Measurements from ENCODE around the gene CLDN6. TPM values are rescaled to one million over a fixed set of nuclear protein-coding genes. Genes with fewer than 3 reads are reported as not detected.

Gene CLDN6
- total RNA-seq, 5 donors from 2014 or later (not counting 1 experiment from before 2014, with no cell fraction given): 0.30 to 1.1 (median 0.85) TPM; not detected in 2

- peaks cover 17 to 73% of the 10 kb centered on the region in 2 experiments for H3K4me1 ChIP-seq (ENCODE audit: control insufficient read depth in 1 of 2, extremely low read depth in 1 of 2, insufficient read depth in 2 of 2, low read length in 2 of 2)
- peaks cover 12 to 15% of the 10 kb centered on the region in 2 donors for H3K27me3 Mint-ChIP-seq
- WGBS (ENCODE audit: insufficient coverage): 96% methylated on average over 6 of the region's 8 CpGs
- DNase-seq (no peak), ATAC-seq (replicated peaks in 1 of 4) (no peak)
- CTCF ChIA-PET: no interaction called here
- no peak overlapping the region for H3K27ac ChIP-seq (ENCODE audit: low read length)
- peak overlapping the region in 1 of 3 donors; percentile 24 for H3K4me3 Mint-ChIP-seq
- no peak overlapping the region for H3K4me3 ChIP-seq (ENCODE audit: control insufficient read depth in 1 of 2, extremely low read depth in 1 of 2, low read length in 1 of 2)
- H3K27me3 ChIP-seq (replicated peaks in 1 of 2; ENCODE audit: control insufficient read depth in 2 of 2, extremely low read depth in 1 of 2, insufficient read depth in 2 of 2, low read length in 1 of 2): peaks cover 3 to 25% of the 10 kb centered on the region in 2 experiments
- peaks cover 15 to 26% of the 10 kb centered on the region in 2 donors for H3K36me3 ChIP-seq (ENCODE audit: control insufficient read depth in 2 of 2, extremely low read depth in 1 of 2, insufficient read depth in 1 of 2, low read length in 1 of 2)
- H3K9me3 Mint-ChIP-seq: no peaks in the 10 kb centered on the region
- H3K36me3 Mint-ChIP-seq: peaks cover 12% of the 10 kb centered on the region
- H3K27ac Mint-ChIP-seq: no peak overlapping the region
- POLR2A ChIA-PET: no interaction called here
- H3K9me3 ChIP-seq: no peaks in the 10 kb centered on the region
- peaks cover 49 to 59% (median 56%) of the 10 kb centered on the region in 3 donors for H3K4me1 Mint-ChIP-seq
These were observed 8.0 kb upstream of the CLDN6 start for GRCh38 chr16:3026003-3026378.

- H3K4me1 Mint-ChIP-seq: peaks cover 53 to 59% (median 56%) of the 10 kb centered on the region in 3 donors
- ATAC-seq (replicated peaks in 1 of 4) (no peak), DNase-seq (no peak)
- peaks cover 3 to 19% of the 10 kb centered on the region in 2 experiments for H3K27me3 ChIP-seq (replicated peaks in 1 of 2; ENCODE audit: control insufficient read depth in 2 of 2, extremely low read depth in 1 of 2, insufficient read depth in 2 of 2, low read length in 1 of 2)
- peaks cover 22 to 78% of the 10 kb centered on the region in 2 experiments for H3K4me1 ChIP-seq (ENCODE audit: control insufficient read depth in 1 of 2, extremely low read depth in 1 of 2, insufficient read depth in 2 of 2, low read length in 2 of 2)
- WGBS (ENCODE audit: insufficient coverage): 98% methylated on average over 14 of the region's 18 CpGs
- CTCF ChIA-PET: interaction anchor here (0.6 to 0.7 kb wide), 3 partner anchors 36 to 159 kb away, joined by 6 to 7 read pairs (median 7); no protein-coding TSS in a partner anchor
- peaks cover 15 to 26% of the 10 kb centered on the region in 2 donors for H3K36me3 ChIP-seq (ENCODE audit: control insufficient read depth in 2 of 2, extremely low read depth in 1 of 2, insufficient read depth in 1 of 2, low read length in 1 of 2)
- H3K36me3 Mint-ChIP-seq: peaks cover 12% of the 10 kb centered on the region
- H3K27ac Mint-ChIP-seq: no peak overlapping the region
- POLR2A ChIA-PET: interaction anchor here in 1 of 2 donors (0.6 kb wide), 1 partner anchor 1903 kb away, joined by 8 read pairs; no protein-coding TSS in a partner anchor
- no peak overlapping the region for H3K4me3 Mint-ChIP-seq
- H3K4me3 ChIP-seq (ENCODE audit: control insufficient read depth in 1 of 2, extremely low read depth in 1 of 2, low read length in 1 of 2): no peak overlapping the region
- H3K9me3 ChIP-seq: no peaks in the 10 kb centered on the region
- peaks cover 11 to 12% of the 10 kb centered on the region in 2 donors for H3K27me3 Mint-ChIP-seq
- no peaks in the 10 kb centered on the region for H3K9me3 Mint-ChIP-seq
- H3K27ac ChIP-seq (ENCODE audit: low read length): no peak overlapping the region
These were observed 7.3 kb upstream of the CLDN6 start for GRCh38 chr16:3025032-3026002.

- H3K27ac ChIP-seq (ENCODE audit: low read length): peak within 1 kb of the TSS; percentile 85
- peaks cover 21 to 76% of the 10 kb centered on the region in 2 experiments for H3K4me1 ChIP-seq (ENCODE audit: control insufficient read depth in 1 of 2, extremely low read depth in 1 of 2, insufficient read depth in 2 of 2, low read length in 2 of 2)
- H3K27ac Mint-ChIP-seq: peak within 1 kb of the TSS; percentile 96 to 99
- H3K4me3 ChIP-seq (ENCODE audit: control insufficient read depth in 1 of 2, extremely low read depth in 1 of 2, low read length in 1 of 2): peak within 1 kb of the TSS; percentile 72 to 76
- peaks cover 46 to 55% (median 48%) of the 10 kb centered on the region in 3 donors for H3K4me1 Mint-ChIP-seq
- peaks cover 15 to 26% of the 10 kb centered on the region in 2 donors for H3K36me3 ChIP-seq (ENCODE audit: control insufficient read depth in 2 of 2, extremely low read depth in 1 of 2, insufficient read depth in 1 of 2, low read length in 1 of 2)
- peaks cover 0 to 5% of the 10 kb centered on the region in 2 experiments for H3K27me3 ChIP-seq (replicated peaks in 1 of 2; ENCODE audit: control insufficient read depth in 2 of 2, extremely low read depth in 1 of 2, insufficient read depth in 2 of 2, low read length in 1 of 2)
- ChIA-PET POLR2A (interaction anchor here in 1 of 2 donors (0.5 to 0.6 kb wide), 2 partner anchors 220 to 1039 kb away, joined by 3 read pairs; no protein-coding TSS in a partner anchor), CTCF (interaction anchor here in 1 of 2 donors (0.5 to 1.0 kb wide), 4 partner anchors 20 to 148 kb away, joined by 3 to 7 read pairs (median 4); no protein-coding TSS in a partner anchor)
- ATAC-seq (replicated peaks in 1 of 4): peak; percentile 78 to 83 (median 82)
- DNase-seq: peak; percentile 90 to 98 (median 96)
- H3K9me3 ChIP-seq: no peaks in the 10 kb centered on the region
- H3K36me3 Mint-ChIP-seq: peaks cover 12% of the 10 kb centered on the region
- peaks cover 2 to 3% of the 10 kb centered on the region in 2 donors for H3K27me3 Mint-ChIP-seq
- no peaks in the 10 kb centered on the region for H3K9me3 Mint-ChIP-seq
- H3K4me3 Mint-ChIP-seq: peak within 1 kb of the TSS; percentile 80 to 91 (median 90)
- WGBS (ENCODE audit: insufficient coverage): 2% methylated on average over 56 of the region's 69 CpGs
These were observed 5.9 kb upstream of the CLDN6 start, which contains the start of the genes HCFC1R1 and THOC6 for GRCh38 chr16:3023669-3024478. HCFC1R1 (minus strand) TSS chr16:3023942; CDS start chr16:3023941, 1 bp downstream. THOC6 (plus strand) TSS chr16:3024035; CDS start chr16:3024327, 292 bp downstream.

GRCh38 chr16:3023415-3023668 is 5.4 kb upstream of the CLDN6 start:
- peaks cover 15 to 26% of the 10 kb centered on the region in 2 donors for H3K36me3 ChIP-seq (ENCODE audit: control insufficient read depth in 2 of 2, extremely low read depth in 1 of 2, insufficient read depth in 1 of 2, low read length in 1 of 2)
- Mint-ChIP-seq H3K27ac (peak overlapping the region; percentile 89 to 99), H3K36me3 (peaks cover 12% of the 10 kb centered on the region), H3K4me1 (peaks cover 44 to 56% (median 47%) of the 10 kb centered on the region in 3 donors), H3K9me3 (no peaks in the 10 kb centered on the region), H3K27me3 (peaks cover 0 to 2% of the 10 kb centered on the region in 2 donors), H3K4me3 (peak overlapping the region; percentile 80 to 91 (median 90))
- peaks cover 21 to 76% of the 10 kb centered on the region in 2 experiments for H3K4me1 ChIP-seq (ENCODE audit: control insufficient read depth in 1 of 2, extremely low read depth in 1 of 2, insufficient read depth in 2 of 2, low read length in 2 of 2)
- ChIA-PET CTCF (interaction anchor here in 1 of 2 donors (1.0 to 1.2 kb wide), 2 partner anchors 8 to 73 kb away, joined by 3 to 4 read pairs; no protein-coding TSS in a partner anchor), POLR2A (interaction anchor here in 1 of 2 donors (0.5 kb wide), 1 partner anchor 1040 kb away, joined by 3 read pairs; no protein-coding TSS in a partner anchor)
- peak overlapping the region; percentile 85 for H3K27ac ChIP-seq (ENCODE audit: low read length)
- ATAC-seq (replicated peaks in 1 of 4) (peak in 1 of 4 experiments; percentile 0), DNase-seq (peak in 4 of 35 experiments; percentile 20 to 44 (median 34))
- H3K4me3 ChIP-seq (ENCODE audit: control insufficient read depth in 1 of 2, extremely low read depth in 1 of 2, low read length in 1 of 2): peak overlapping the region; percentile 72 to 76
- WGBS (ENCODE audit: insufficient coverage): 54% methylated on average over 5 of the region's 6 CpGs
- H3K9me3 ChIP-seq: no peaks in the 10 kb centered on the region
- H3K27me3 ChIP-seq (replicated peaks in 1 of 2; ENCODE audit: control insufficient read depth in 2 of 2, extremely low read depth in 1 of 2, insufficient read depth in 2 of 2, low read length in 1 of 2): peaks cover 0 to 5% of the 10 kb centered on the region in 2 experiments

- H3K4me3 Mint-ChIP-seq: peak overlapping the region; percentile 80 to 91 (median 90)
- Histone ChIP-seq H3K4me1 (ENCODE audit: control insufficient read depth in 1 of 2, extremely low read depth in 1 of 2, insufficient read depth in 2 of 2, low read length in 2 of 2) (peaks cover 21 to 78% of the 10 kb centered on the region in 2 experiments), H3K9me3 (no peaks in the 10 kb centered on the region), H3K27ac (ENCODE audit: low read length) (peak overlapping the region; percentile 85), H3K4me3 (ENCODE audit: control insufficient read depth in 1 of 2, extremely low read depth in 1 of 2, low read length in 1 of 2) (peak overlapping the region; percentile 72 to 76), H3K27me3 (replicated peaks in 1 of 2; ENCODE audit: control insufficient read depth in 2 of 2, extremely low read depth in 1 of 2, insufficient read depth in 2 of 2, low read length in 1 of 2) (peaks cover 0 to 10% of the 10 kb centered on the region in 2 experiments), H3K36me3 (ENCODE audit: control insufficient read depth in 2 of 2, extremely low read depth in 1 of 2, insufficient read depth in 1 of 2, low read length in 1 of 2) (peaks cover 15 to 26% of the 10 kb centered on the region in 2 donors)
- H3K9me3 Mint-ChIP-seq: no peaks in the 10 kb centered on the region
- peak in 2 of 35 experiments; percentile 31 to 35 for DNase-seq
- H3K36me3 Mint-ChIP-seq: peaks cover 12% of the 10 kb centered on the region
- peak overlapping the region; percentile 89 to 99 for H3K27ac Mint-ChIP-seq
- ATAC-seq (replicated peaks in 1 of 4): no peak
- CTCF ChIA-PET: interaction anchor here (0.6 to 1.2 kb wide), 6 partner anchors 9 to 156 kb away, joined by 3 to 11 read pairs (median 4); no protein-coding TSS in a partner anchor
- H3K27me3 Mint-ChIP-seq: peaks cover 0 to 2% of the 10 kb centered on the region in 2 donors
- WGBS (ENCODE audit: insufficient coverage): 65% methylated on average over 6 of the region's 8 CpGs
- H3K4me1 Mint-ChIP-seq: peaks cover 39 to 57% (median 45%) of the 10 kb centered on the region in 3 donors
- POLR2A ChIA-PET: interaction anchor here in 1 of 2 donors (0.5 kb wide), 1 partner anchor 1040 kb away, joined by 3 read pairs; no protein-coding TSS in a partner anchor
These were observed 4.9 kb upstream of the CLDN6 start for GRCh38 chr16:3022684-3023414.

Measured in T-cell (primary cell).